Daoy (cell line): ENCODE results near the gene SPRR4. TPM values are rescaled to one million over a fixed set of nuclear protein-coding genes. Genes with fewer than 3 reads are reported as not detected.

Experiments used
- DNase-seq: peaks from one replicate; pipeline ENCODE4 v3.0.0-alpha.2; 2015; ENCODE audit warnings: low read depth
- total RNA-seq: library from RNA; depleted of rRNA; stranded (reverse); fragments of >200 nt; shearing (Covaris generic); gene quantifications from 2 replicates; pipeline ENCODE4 v1.2.3, GENCODE V29; 2014; rRNA removed

Gene SPRR4
- total RNA-seq = not detected in 2 replicates

GRCh38 chr1:152970495-152970894 is at the start of gene SPRR4:
TSS of gene SPRR4 (plus strand) at chr1:152970648. CDS start at chr1:152971891, 1,243 bp downstream.
- DNase-seq = no peak

GRCh38 chr1:152924191-152924590 is 46.3 kb upstream of the SPRR4 start:
- DNase-seq = no peak

GRCh38 chr1:152926091-152926490 is 44.4 kb upstream of the SPRR4 start:
- peak; percentile 23 for DNase-seq

GRCh38 chr1:152928671-152929070 is 41.8 kb upstream of the SPRR4 start:
- DNase-seq = no peak

- DNase-seq = no peak
These were observed 38.2 kb upstream of the SPRR4 start for GRCh38 chr1:152932170-152932811.

GRCh38 chr1:152933196-152933595 is 37.3 kb upstream of the SPRR4 start:
- no peak for DNase-seq

GRCh38 chr1:152940614-152941013 is 29.8 kb upstream of the SPRR4 start:
- DNase-seq = no peak

- DNase-seq = no peak
These were observed 29.3 kb upstream of the SPRR4 start for GRCh38 chr1:152941037-152941711.

- DNase-seq = no peak
These were observed 28.3 kb upstream of the SPRR4 start for GRCh38 chr1:152942161-152942560.

- DNase-seq = no peak
These were observed 24.2 kb upstream of the SPRR4 start for GRCh38 chr1:152946248-152946647.

- no peak for DNase-seq
These were observed 23.7 kb upstream of the SPRR4 start, which contains the start of gene SPRR5 for GRCh38 chr1:152946651-152947256. TSS of gene SPRR5 (plus strand) at chr1:152947206. CDS start at chr1:152948555, 1,349 bp downstream.

GRCh38 chr1:152951711-152952110 is 18.7 kb upstream of the SPRR4 start:
- DNase-seq = no peak

GRCh38 chr1:152953761-152954160 is 16.7 kb upstream of the SPRR4 start:
- no peak for DNase-seq

- DNase-seq = peak; percentile 49
These were observed 16.0 kb upstream of the SPRR4 start for GRCh38 chr1:152954436-152954835.

GRCh38 chr1:152957561-152957960 is 12.9 kb upstream of the SPRR4 start:
- DNase-seq = no peak

GRCh38 chr1:152959273-152959672 is 11.2 kb upstream of the SPRR4 start:
- no peak for DNase-seq

GRCh38 chr1:152959801-152960451 is 10.5 kb upstream of the SPRR4 start:
- no peak for DNase-seq

GRCh38 chr1:152960452-152961044 is 9.9 kb upstream of the SPRR4 start:
- peak; percentile 45 for DNase-seq

GRCh38 chr1:152961226-152961891 is 9.1 kb upstream of the SPRR4 start:
- no peak for DNase-seq

- no peak for DNase-seq
These were observed 7.5 kb upstream of the SPRR4 start for GRCh38 chr1:152962876-152963415.

- DNase-seq = no peak
These were observed 5.9 kb upstream of the SPRR4 start for GRCh38 chr1:152964536-152964935.
